ENCODE results near the gene CPN2. TPM values are rescaled to one million over a fixed set of nuclear protein-coding genes. Genes with fewer than 3 reads are reported as not detected.

Gene CPN2
- polyA plus RNA-seq, 1 experiment: not detected

DNA sequence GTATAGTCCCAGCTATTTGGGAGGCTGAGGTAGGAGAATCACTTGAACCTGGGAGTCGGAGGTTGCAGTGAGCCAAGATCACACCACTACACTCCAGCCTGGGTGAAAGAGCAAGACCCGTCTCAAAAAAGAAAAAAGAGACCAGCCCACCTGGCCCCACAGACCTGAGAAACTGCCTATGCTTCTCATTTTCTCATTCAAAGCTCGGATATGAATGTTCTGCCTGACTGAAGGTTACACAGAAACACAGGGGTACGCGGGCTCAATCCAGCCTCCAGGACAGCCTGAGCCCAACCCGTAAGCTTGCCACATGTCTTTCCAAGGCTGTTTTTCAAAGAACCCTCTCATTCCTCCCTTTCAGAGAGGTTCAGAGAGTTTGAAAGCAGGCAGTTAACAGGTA, 28.1 kb upstream of the CPN2 start:
- CTCF ChIA-PET: interaction anchor here (1.0 to 3.3 kb wide), 5 partner anchors 15 to 35 kb away, joined by 3 to 13 read pairs (median 4); no protein-coding TSS in a partner anchor

GRCh38 chr3:194377708-194378107, 26.6 kb upstream of the CPN2 start:
- POLR2A ChIA-PET: no interaction called here
- Histone ChIP-seq H3K4me3 (ENCODE audit: low read depth, low read length) (no peak overlapping the region), H3K27me3 (ENCODE audit: control insufficient read depth, insufficient read depth, low read length) (peaks cover 5% of the 10 kb centered on the region), H3K36me3 (ENCODE audit: control insufficient read depth, insufficient read depth, low read length) (no peaks in the 10 kb centered on the region)
- TF ChIP-seq, protein P1, sequence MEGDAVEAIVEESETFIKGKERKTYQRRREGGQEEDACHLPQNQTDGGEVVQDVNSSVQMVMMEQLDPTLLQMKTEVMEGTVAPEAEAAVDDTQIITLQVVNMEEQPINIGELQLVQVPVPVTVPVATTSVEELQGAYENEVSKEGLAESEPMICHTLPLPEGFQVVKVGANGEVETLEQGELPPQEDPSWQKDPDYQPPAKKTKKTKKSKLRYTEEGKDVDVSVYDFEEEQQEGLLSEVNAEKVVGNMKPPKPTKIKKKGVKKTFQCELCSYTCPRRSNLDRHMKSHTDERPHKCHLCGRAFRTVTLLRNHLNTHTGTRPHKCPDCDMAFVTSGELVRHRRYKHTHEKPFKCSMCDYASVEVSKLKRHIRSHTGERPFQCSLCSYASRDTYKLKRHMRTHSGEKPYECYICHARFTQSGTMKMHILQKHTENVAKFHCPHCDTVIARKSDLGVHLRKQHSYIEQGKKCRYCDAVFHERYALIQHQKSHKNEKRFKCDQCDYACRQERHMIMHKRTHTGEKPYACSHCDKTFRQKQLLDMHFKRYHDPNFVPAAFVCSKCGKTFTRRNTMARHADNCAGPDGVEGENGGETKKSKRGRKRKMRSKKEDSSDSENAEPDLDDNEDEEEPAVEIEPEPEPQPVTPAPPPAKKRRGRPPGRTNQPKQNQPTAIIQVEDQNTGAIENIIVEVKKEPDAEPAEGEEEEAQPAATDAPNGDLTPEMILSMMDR (IDR thresholded peaks at IDR 0.05; ENCODE audit: insufficient read depth, low read depth, low read length): no peak
- no peak for DNase-seq (ENCODE audit: low read depth)
- CTCF ChIA-PET: interaction anchor here (1.3 to 3.3 kb wide), 3 partner anchors 10 to 45 kb away, joined by 3 to 13 read pairs (median 3); no protein-coding TSS in a partner anchor

More for the DNA sequence above, 28.1 kb upstream of the CPN2 start:
- Histone ChIP-seq H3K27me3 (ENCODE audit: control insufficient read depth, insufficient read depth, low read length) (peaks cover 7% of the 10 kb centered on the region), H3K4me3 (ENCODE audit: low read depth, low read length) (no peak overlapping the region), H3K36me3 (ENCODE audit: control insufficient read depth, insufficient read depth, low read length) (no peaks in the 10 kb centered on the region)
- TF ChIP-seq, protein P1 (IDR thresholded peaks at IDR 0.05; ENCODE audit: insufficient read depth, low read depth, low read length): no peak
- POLR2A ChIA-PET: no interaction called here
- no peak for DNase-seq (ENCODE audit: low read depth)

GRCh38 chr3:194376241-194376560, 25.1 kb upstream of the CPN2 start:
- ChIA-PET CTCF (no interaction called here), POLR2A (no interaction called here)
- no peak for DNase-seq (ENCODE audit: low read depth)
- H3K27me3 ChIP-seq (ENCODE audit: control insufficient read depth, insufficient read depth, low read length): peaks cover 5% of the 10 kb centered on the region
- no peaks in the 10 kb centered on the region for H3K36me3 ChIP-seq (ENCODE audit: control insufficient read depth, insufficient read depth, low read length)
- no peak overlapping the region for H3K4me3 ChIP-seq (ENCODE audit: low read depth, low read length)
- TF ChIP-seq, protein P1 (IDR thresholded peaks at IDR 0.05; ENCODE audit: insufficient read depth, low read depth, low read length): no peak

GRCh38 chr3:194375473-194376240, 24.5 kb upstream of the CPN2 start:
- Histone ChIP-seq H3K27me3 (ENCODE audit: control insufficient read depth, insufficient read depth, low read length) (peaks cover 5% of the 10 kb centered on the region), H3K4me3 (ENCODE audit: low read depth, low read length) (no peak overlapping the region), H3K36me3 (ENCODE audit: control insufficient read depth, insufficient read depth, low read length) (no peaks in the 10 kb centered on the region)
- CTCF ChIA-PET: interaction anchor here (0.7 to 1.5 kb wide), 4 partner anchors 28 to 114 kb away, joined by 3 to 5 read pairs (median 4); no protein-coding TSS in a partner anchor
- TF ChIP-seq, protein P1 (IDR thresholded peaks at IDR 0.05; ENCODE audit: insufficient read depth, low read depth, low read length): no peak
- DNase-seq (ENCODE audit: low read depth): no peak
- POLR2A ChIA-PET: no interaction called here

GRCh38 chr3:194374935-194375334, 23.8 kb upstream of the CPN2 start:
- DNase-seq (ENCODE audit: low read depth): no peak
- Histone ChIP-seq H3K27me3 (ENCODE audit: control insufficient read depth, insufficient read depth, low read length) (peaks cover 1% of the 10 kb centered on the region; the same call in 1 of the 2 replicates), H3K36me3 (ENCODE audit: control insufficient read depth, insufficient read depth, low read length) (no peaks in the 10 kb centered on the region), H3K4me3 (ENCODE audit: low read depth, low read length) (no peak overlapping the region)
- TF ChIP-seq, protein P1 (IDR thresholded peaks at IDR 0.05; ENCODE audit: insufficient read depth, low read depth, low read length): no peak
- CTCF ChIA-PET: interaction anchor here (0.7 to 1.5 kb wide), 4 partner anchors 29 to 115 kb away, joined by 3 to 5 read pairs (median 4); no protein-coding TSS in a partner anchor
- POLR2A ChIA-PET: no interaction called here

Data from BJ (cell line).